Right cardiac atrium (tissue), 5 donors: ENCODE measurements around the gene BEND3. TPM values are rescaled to one million over a fixed set of nuclear protein-coding genes. Genes with fewer than 3 reads are reported as not detected.
A peak's percentile ranks its signal among the peaks of the same experiment; 100 is the strongest.

Experiments used
- ATAC-seq, 2 donors: fragments of 200-7000 bp; cut with Tn5 transposase; one replicate each; pipeline versions ENCODE4 v1.8.0 to v1.9.1; 2020; ENCODE audit warnings: moderate library complexity in 2 of 2, mild to moderate bottlenecking in 1 of 2
- DNase-seq, 3 donors: peaks; one replicate each; pipeline ENCODE4 v3.0.0-alpha.2; 2020
- H3K27ac ChIP-seq: one replicate; pipeline ENCODE4 v1.5.1; 2013; ENCODE audit warnings: mild to moderate bottlenecking, low read length, control low read depth, moderate library complexity
- H3K27me3 ChIP-seq: one replicate; pipeline ENCODE4 v1.6.1; 2013; ENCODE audit not compliant: control insufficient read depth, insufficient read depth
- H3K4me1 ChIP-seq: one replicate; pipeline ENCODE4 v1.6.1; 2013; ENCODE audit warnings: low read length; ENCODE audit not compliant: control insufficient read depth, insufficient read depth
- H3K4me3 ChIP-seq: one replicate; pipeline ENCODE4 v1.5.1; 2013; ENCODE audit warnings: low read length, control low read depth
- H3K9me3 ChIP-seq: one replicate; pipeline ENCODE4 v1.6.1; 2013; ENCODE audit warnings: low read length; ENCODE audit not compliant: control insufficient read depth
- WGBS: extraction: QIAGEN DNeasy Blood & Tissue Kit; methylation state at CpG from one replicate; pipeline ENCODE4 v1.1.7; 2013; 5-methylcytosine and 5-hydroxymethylcytosine counted together
- intact Hi-C, 4 donors: fragments of 100-400 bp; cut with DNase I; formaldehyde crosslinking; loops; one replicate each; pipeline versions ENCODE4 v1.11.0 to v1.14.0; 2022 to 2023
- polyA plus RNA-seq: library from polyadenylated mRNA; stranded (reverse); fragments of 200-250 nt; gene quantifications from one replicate; pipeline ENCODE4 v1.2.3, GENCODE V29; 2013
- total RNA-seq, 4 donors: library from RNA; stranded (reverse); fragmentation: NEBNext Ultra II Directional; extraction: Animal tissue kit (Norgen Biotek cat#: 25700); gene quantifications; one replicate each; pipeline ENCODE4 v1.2.1, GENCODE V29; 2021
- donor health status: healthy with polysubstance abuse.
- donor health status: DM: no; HTN: yes; CAD: no.
- donor health status: DM: no; HTN: no; CAD: no.
- donor health status: DM: no; HTN: yes; CAD: no; lungs with severe emphysema.
- donor health status: DM: yes; HTN: yes; CAD: no.

Gene BEND3
- total and polyA plus RNA-seq, 5 donors, result 0.36 to 1.4 (median 0.94) TPM

GRCh38 chr6:107061125-107062020 lies 53.9 kb downstream of the BEND3 start:
- Histone ChIP-seq H3K27me3 (no peaks in the 10 kb centered on the region), H3K4me3 (no peak overlapping the region), H3K4me1 (no peaks in the 10 kb centered on the region), H3K27ac (no peak overlapping the region), H3K9me3 (no peaks in the 10 kb centered on the region)
- intact Hi-C loops, result no loop called here
- ATAC-seq, result no peak
- WGBS, result 39% methylated on average over 14 of the region's 14 CpGs
- peak in 1 of 3 donors; percentile 30 for DNase-seq

GRCh38 chr6:107060704-107061103 lies 54.6 kb downstream of the BEND3 start:
- WGBS, result 85% methylated on average over 6 of the region's 6 CpGs
- DNase-seq (no peak), ATAC-seq (no peak)
- H3K27me3 ChIP-seq, result no peaks in the 10 kb centered on the region
- no peak overlapping the region for H3K27ac ChIP-seq
- no peaks in the 10 kb centered on the region for H3K9me3 ChIP-seq
- intact Hi-C loops, result no loop called here
- H3K4me1 ChIP-seq, result no peaks in the 10 kb centered on the region
- no peak overlapping the region for H3K4me3 ChIP-seq

- DNase-seq, result no peak
- no peaks in the 10 kb centered on the region for H3K27me3 ChIP-seq
- no peak overlapping the region for H3K27ac ChIP-seq
- WGBS, result 61% methylated on average over 4 of the region's 4 CpGs
- ATAC-seq, result no peak
- H3K4me3 ChIP-seq, result no peak overlapping the region
- no peaks in the 10 kb centered on the region for H3K4me1 ChIP-seq
- intact Hi-C loops, result no loop called here
- H3K9me3 ChIP-seq, result no peaks in the 10 kb centered on the region
Measured at GRCh38 chr6:107059606-107060005, 55.7 kb downstream of the BEND3 start.

- H3K4me1 ChIP-seq, result no peaks in the 10 kb centered on the region
- ATAC-seq (no peak), DNase-seq (no peak)
- H3K27me3 ChIP-seq, result no peaks in the 10 kb centered on the region
- WGBS, result 91% methylated on average over 2 of the region's 2 CpGs
- no peak overlapping the region for H3K4me3 ChIP-seq
- H3K9me3 ChIP-seq, result no peaks in the 10 kb centered on the region
- no peak overlapping the region for H3K27ac ChIP-seq
- intact Hi-C loops, result no loop called here
Measured at GRCh38 chr6:107057679-107058078, 57.6 kb downstream of the BEND3 start.

GRCh38 chr6:107056796-107057195 lies 58.5 kb downstream of the BEND3 start:
- Histone ChIP-seq H3K4me1 (no peaks in the 10 kb centered on the region), H3K27me3 (no peaks in the 10 kb centered on the region), H3K27ac (no peak overlapping the region), H3K4me3 (no peak overlapping the region), H3K9me3 (no peaks in the 10 kb centered on the region)
- intact Hi-C loops, result no loop called here
- DNase-seq (no peak), ATAC-seq (no peak)
- 76% methylated on average over 2 of the region's 2 CpGs for WGBS

GRCh38 chr6:107047807-107048206 lies 67.5 kb downstream of the BEND3 start:
- no peaks in the 10 kb centered on the region for H3K4me1 ChIP-seq
- WGBS, result 93% methylated on average over 7 of the region's 7 CpGs
- H3K27ac ChIP-seq, result no peak overlapping the region
- no peak for DNase-seq
- no peaks in the 10 kb centered on the region for H3K27me3 ChIP-seq
- no peak for ATAC-seq
- no peaks in the 10 kb centered on the region for H3K9me3 ChIP-seq
- H3K4me3 ChIP-seq, result no peak overlapping the region
- intact Hi-C loops, result no loop called here

- no peaks in the 10 kb centered on the region for H3K27me3 ChIP-seq
- intact Hi-C loops, result no loop called here
- H3K4me3 ChIP-seq, result no peak overlapping the region
- no peak for DNase-seq
- WGBS, result 54% methylated on average over 11 of the region's 11 CpGs
- peak; percentile 28 to 31 for ATAC-seq
- no peak overlapping the region for H3K27ac ChIP-seq
- H3K4me1 ChIP-seq, result no peaks in the 10 kb centered on the region
- H3K9me3 ChIP-seq, result no peaks in the 10 kb centered on the region
Measured at GRCh38 chr6:107045826-107046675, 69.3 kb downstream of the BEND3 start.

GRCh38 chr6:107033126-107033525 lies 82.2 kb downstream of the BEND3 start:
- Histone ChIP-seq H3K27me3 (no peaks in the 10 kb centered on the region), H3K4me1 (peaks cover 2% of the 10 kb centered on the region), H3K27ac (no peak overlapping the region), H3K4me3 (no peak overlapping the region), H3K9me3 (no peaks in the 10 kb centered on the region)
- 73% methylated on average over 1 of the region's 1 CpG for WGBS
- DNase-seq (no peak), ATAC-seq (no peak)
- intact Hi-C loops, result no loop called here

- no peak for ATAC-seq
- Histone ChIP-seq H3K4me1 (peaks cover 2% of the 10 kb centered on the region), H3K27ac (no peak overlapping the region), H3K27me3 (no peaks in the 10 kb centered on the region), H3K4me3 (no peak overlapping the region), H3K9me3 (no peaks in the 10 kb centered on the region)
- WGBS, result 85% methylated on average over 2 of the region's 2 CpGs
- no peak for DNase-seq
- intact Hi-C loops, result no loop called here
Measured at GRCh38 chr6:107032051-107032450, 83.3 kb downstream of the BEND3 start.

GRCh38 chr6:107030151-107030550 lies 85.2 kb downstream of the BEND3 start:
- Histone ChIP-seq H3K9me3 (no peaks in the 10 kb centered on the region), H3K27ac (no peak overlapping the region), H3K4me3 (no peak overlapping the region), H3K4me1 (peaks cover 2% of the 10 kb centered on the region), H3K27me3 (no peaks in the 10 kb centered on the region)
- intact Hi-C loops, result no loop called here
- DNase-seq, result no peak
- no peak for ATAC-seq
- 82% methylated on average over 5 of the region's 5 CpGs for WGBS

GRCh38 chr6:107026965-107027364 lies 88.3 kb downstream of the BEND3 start:
- intact Hi-C loops, result loop anchor here in 1 of 4 donors (5.0 kb wide), 1 partner anchor 85 kb away; no protein-coding TSS in a partner anchor
- Histone ChIP-seq H3K4me1 (peaks cover 2% of the 10 kb centered on the region), H3K4me3 (no peak overlapping the region), H3K27ac (no peak overlapping the region), H3K9me3 (no peaks in the 10 kb centered on the region), H3K27me3 (no peaks in the 10 kb centered on the region)
- DNase-seq (no peak), ATAC-seq (no peak)
- WGBS, result 97% methylated on average over 8 of the region's 8 CpGs
